NCI-H460 (cell line): ENCODE measurements around the gene LDHAL6A. TPM values are rescaled to one million over a fixed set of nuclear protein-coding genes. Genes with fewer than 3 reads are reported as not detected.

Experiments used
- DNase-seq: peaks from one replicate; pipeline ENCODE4 v3.0.0-alpha.2; 2016; ENCODE audit warnings: low read depth; ENCODE audit errors: extremely low read depth
- total RNA-seq: library from RNA; depleted of rRNA; stranded (reverse); fragments of >200 nt; shearing (Covaris generic); gene quantifications from 2 replicates; pipeline ENCODE4 v1.2.3, GENCODE V29; 2014; rRNA removed

Gene LDHAL6A
- total RNA-seq, 1 experiment from 2014 or later, result not detected

DNA sequence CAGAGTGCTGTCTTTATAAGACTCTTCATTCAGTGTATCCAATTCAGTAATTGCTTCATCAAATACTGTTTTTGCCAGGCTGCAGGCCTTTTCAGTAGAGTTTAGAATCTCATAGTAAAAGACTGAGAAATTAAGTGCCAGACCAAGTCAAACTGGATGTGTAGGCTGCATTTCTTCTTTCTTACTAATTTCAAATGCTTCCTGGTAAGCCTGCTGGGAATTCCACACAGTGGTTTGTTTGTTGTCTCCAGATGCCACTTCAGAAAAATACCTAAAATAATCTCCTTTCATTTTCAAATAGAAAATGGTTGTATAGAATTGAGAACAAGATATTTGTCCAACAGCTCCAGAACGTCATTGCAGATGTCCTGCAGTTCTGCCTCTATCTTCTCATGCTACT, 34.7 kb downstream of the LDHAL6A start:
- no peak for DNase-seq

DNA sequence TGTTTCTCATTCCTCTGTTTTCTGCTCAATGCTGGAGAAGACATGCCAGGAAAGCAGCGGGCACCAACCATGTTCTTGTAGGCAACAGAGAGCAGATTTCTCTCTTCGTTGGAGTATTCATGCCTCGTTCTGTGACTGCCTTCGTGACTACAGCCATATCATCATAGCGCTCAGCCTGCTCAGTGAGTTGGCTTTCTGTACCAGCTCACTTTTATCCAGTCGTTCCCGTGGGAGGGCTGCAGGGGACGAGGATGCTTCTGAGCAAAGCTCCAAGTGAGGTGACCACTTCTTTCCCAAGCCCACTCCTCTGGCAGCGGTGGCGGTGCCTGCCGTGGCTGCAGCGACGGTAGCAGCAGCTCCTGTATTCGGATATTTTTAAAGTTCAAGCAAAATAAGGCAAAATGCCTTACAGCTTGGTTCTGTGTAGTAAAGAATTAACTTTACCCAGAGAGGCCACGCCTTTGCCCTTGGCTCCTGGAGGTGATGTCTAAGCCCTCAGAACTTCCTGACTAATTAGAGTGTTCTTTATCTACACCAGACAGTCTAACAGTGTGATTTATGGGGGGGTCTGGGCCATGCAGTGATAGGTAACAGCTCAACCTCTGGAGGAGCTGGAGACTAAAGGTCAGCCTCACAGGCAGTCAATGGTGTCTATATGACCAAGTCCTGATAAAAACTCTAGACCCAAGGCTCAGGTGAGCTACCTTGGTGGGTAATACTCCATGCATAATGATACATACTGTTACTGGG, 35.3 kb downstream of the LDHAL6A start:
- no peak for DNase-seq

DNA sequence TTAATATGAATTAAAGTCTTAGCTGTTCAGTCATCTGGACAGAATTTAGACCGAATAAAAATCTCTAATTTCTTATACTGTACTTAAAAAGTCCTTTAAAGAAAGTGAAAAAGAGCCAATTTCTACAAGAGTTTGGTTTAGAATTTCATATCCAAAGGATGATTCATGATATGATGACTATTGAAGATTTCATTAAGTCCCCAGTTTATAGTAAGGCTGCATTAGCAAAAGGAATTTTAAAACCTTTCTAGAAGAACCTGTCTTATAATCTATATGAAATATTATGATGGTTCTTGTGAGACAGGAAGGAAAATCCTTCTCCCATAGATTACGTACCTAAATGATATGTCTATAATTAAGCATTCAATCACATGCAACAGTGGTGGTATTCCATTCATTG, 36.3 kb downstream of the LDHAL6A start:
- DNase-seq, result no peak

DNA sequence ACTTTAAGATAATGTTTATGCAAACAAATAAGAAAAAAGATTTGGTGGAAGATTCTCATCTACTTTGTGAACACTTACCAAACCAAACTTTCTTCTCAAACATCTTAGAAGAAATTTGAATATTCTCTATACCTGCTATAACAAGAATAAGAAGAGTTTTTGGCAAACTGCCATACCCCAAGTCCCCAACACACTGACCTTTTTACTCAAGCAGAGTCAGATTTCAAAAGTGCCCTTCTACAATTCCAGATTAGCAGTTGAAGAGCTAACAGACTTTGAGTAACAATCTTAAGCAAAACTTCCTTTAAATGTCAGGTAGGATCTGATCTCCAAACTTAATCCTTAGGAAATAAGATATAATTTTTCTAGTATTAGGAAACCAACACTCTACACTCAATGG, 37.2 kb downstream of the LDHAL6A start:
- DNase-seq, result no peak

DNA sequence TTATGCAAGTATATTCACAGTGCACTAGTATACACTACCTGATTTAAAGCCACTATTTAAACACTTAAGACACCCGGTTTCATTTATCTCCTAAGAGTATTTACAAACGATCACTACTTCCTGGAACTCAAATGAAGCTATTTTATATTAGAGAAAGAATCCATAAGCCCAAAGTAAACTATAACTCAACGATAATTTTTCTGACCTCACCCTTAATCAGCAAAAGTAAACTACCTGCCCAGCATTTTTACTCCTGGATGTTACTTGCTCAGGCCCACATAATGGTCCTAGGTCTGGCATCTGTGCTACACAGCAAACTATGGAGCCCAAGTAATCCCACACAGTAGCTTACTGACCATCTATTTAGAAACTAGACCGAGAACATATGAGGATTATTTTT, 37.7 kb downstream of the LDHAL6A start:
- no peak for DNase-seq

DNA sequence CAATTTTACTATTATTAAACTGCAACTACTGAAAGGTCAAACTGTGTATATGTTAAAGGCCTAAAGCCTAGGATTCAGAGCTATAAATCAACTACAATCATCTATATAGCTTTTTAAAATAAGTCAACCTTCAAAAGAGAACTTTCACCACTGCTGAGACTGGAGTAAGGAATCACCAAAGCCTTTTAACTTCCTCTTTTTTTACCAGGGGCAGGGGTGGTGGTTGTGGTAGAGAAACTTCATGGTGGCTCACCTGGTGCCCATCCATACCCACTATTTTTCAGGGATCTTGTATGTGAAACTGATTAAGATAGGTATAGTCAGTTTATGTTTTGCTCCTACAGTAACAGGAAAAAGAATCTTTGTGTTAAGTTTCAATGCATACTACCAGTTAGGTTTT, 39.6 kb downstream of the LDHAL6A start:
- no peak for DNase-seq

DNA sequence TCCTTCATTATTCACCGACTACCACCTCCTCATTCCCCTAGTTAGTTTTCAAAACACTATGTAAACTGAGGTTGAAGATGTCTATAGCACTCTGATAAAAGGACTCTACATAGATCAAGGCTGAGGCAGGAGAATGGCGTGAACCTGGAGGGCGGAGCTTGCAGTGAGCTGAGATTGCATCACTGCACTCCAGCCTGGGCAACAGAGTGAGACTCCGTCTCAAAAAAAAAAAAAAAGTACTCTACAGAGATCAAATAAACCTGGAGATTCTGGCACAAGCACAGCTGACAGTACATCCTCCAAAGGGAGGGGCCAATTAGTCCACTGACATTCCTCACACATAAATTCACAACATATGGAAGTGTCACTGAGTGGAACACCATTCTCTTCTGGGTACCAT, 40.0 kb downstream of the LDHAL6A start:
- no peak for DNase-seq

DNA sequence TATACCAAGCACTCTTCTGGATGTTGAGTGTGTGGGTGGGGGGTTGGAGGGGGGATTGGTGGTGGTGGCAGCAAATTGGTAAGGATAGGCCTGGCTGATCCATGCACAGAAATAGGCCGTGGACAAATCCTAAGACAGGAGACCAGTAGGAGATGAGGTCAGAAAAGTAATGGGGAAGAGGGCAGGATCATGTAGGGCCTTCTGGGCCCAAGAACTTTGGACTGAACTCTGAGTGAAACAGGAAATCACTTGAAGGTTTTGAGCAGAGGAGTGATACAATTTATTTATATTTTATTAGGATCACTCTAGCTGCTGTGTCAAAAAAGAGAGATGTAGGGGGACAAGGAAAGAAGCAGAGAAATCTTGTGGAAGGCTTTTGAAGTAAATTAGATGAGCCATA, 42.4 kb downstream of the LDHAL6A start:
- DNase-seq, result no peak

DNA sequence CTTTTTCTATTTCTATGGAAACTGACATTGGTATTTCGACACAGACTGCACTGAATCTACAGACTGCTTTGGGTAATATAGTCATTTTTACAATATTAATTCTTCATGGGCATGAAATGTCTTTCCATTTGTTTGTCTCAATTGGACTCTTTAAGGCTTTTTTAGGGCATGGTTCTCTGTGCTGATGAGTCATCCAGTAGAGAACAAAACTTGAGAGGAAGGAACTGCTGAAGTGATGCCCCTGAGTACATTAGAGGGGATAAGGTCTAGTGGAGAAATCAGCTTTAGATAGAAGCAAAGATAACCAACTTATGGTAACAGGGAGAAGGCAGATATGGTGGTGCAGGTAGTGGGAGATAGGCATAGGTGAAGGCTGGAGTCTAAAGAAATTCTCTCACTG, 46.0 kb downstream of the LDHAL6A start:
- DNase-seq, result no peak

DNA sequence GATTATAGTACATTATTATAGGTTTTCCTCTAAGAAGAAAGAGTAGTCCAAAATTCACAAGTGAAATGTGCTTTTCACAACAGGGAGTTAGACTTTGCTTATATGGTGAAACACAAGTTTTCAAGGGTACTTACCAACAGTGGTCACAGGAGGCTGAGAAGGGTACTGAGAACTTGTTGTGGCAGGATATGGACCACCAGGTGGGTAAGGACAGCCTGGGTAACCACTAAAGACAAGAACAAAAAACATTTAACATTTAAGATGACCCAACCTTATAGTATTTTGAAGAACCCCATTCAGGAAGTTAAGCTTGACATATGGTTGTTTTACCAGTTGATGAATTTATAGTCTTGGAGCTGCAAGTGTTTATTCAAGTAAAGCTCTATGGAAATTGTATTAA, 46.7 kb downstream of the LDHAL6A start:
- no peak for DNase-seq

DNA sequence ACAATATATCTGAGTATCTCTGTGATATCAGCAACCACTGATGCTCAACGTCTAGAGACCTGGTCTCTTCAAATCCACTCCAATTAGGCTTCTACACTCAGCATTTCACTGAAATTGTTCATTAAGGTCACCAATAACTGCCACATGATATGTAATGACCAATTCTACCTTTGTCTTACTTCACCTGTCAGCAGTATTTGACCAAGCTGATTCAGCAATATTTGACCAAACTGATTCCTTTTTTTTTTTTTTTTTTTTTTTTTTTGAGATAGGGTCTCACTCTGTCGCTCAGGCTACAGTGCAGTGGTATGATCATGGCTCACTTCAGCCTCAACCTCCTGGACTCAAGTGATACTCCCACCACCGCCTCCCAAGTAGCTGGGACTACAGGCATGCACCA, 65.5 kb downstream of the LDHAL6A start:
- no peak for DNase-seq

DNA sequence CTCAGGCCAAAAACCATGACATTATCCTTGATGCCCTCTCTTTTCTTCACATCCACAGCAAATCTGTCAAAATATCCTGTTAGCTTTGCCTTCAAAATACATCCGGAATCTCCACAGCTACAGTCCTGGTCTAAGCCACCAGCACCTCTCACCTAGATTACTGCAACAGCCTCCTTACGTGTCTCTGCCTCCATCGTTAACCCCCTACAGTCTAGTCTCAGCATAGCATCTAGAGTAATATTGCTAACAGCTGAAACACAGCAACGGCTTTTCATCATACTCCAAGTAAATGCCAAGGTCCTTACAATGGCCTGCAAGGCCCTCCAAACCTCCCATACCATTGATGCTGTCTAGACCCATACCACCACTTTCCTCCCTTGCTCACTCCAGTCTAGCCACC, 66.7 kb downstream of the LDHAL6A start:
- no peak for DNase-seq

DNA sequence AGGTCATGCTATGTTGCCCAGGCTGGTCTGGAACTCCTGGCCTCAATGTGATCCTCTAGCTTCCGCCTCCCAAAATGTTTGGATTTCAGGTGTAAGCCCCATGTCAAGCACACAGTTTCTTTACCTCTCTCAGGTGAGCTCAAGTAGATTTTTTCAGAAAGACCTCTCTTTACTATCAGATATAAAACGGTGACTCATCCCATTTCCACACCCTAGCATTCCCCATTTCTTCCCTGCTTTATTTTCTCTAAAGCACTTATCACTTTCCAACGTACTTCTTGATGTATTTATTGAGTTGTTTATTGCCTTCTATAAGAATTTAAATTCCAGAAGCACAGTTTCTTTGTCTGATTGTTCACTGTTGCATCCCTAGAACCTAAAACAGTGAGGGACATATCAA, 67.4 kb downstream of the LDHAL6A start:
- no peak for DNase-seq

DNA sequence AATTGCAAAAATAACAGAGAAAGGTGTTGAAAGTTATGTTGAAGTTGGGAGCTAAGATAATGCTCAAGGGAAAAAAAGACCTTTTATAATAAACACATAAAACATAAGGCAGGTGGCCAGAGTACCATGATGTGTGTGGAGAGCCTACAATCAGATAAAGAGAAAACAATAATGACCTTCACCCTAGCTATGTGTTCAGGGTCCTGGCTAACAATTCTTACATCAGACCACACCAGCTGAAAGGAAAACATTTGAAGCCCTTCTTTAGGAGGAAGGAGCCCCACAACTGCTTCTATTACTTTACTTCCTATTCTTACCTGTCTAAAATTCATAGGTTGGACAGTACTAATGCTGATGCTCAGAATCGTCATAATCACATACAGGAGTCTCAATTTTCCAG, 68.6 kb downstream of the LDHAL6A start:
- DNase-seq, result no peak

DNA sequence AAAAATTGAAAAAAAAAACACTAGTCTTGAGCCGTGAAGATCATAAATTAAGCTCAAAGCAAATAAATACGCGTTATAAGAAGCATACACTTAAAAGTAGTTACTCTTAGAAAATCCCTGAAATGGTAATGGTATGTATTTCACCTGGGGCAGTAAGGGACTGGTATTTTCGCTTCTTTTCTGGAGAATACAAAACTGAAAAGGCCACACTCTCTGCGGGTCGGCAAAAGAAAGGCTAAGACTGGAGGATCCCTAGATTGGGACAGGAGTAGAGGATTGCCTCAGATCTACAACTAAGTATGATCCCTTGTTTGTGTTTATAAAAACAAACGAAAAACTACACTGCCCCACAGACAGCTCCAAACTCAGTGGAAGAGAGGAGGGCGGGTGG, 70.5 kb downstream of the LDHAL6A start:
- DNase-seq, result no peak

DNA sequence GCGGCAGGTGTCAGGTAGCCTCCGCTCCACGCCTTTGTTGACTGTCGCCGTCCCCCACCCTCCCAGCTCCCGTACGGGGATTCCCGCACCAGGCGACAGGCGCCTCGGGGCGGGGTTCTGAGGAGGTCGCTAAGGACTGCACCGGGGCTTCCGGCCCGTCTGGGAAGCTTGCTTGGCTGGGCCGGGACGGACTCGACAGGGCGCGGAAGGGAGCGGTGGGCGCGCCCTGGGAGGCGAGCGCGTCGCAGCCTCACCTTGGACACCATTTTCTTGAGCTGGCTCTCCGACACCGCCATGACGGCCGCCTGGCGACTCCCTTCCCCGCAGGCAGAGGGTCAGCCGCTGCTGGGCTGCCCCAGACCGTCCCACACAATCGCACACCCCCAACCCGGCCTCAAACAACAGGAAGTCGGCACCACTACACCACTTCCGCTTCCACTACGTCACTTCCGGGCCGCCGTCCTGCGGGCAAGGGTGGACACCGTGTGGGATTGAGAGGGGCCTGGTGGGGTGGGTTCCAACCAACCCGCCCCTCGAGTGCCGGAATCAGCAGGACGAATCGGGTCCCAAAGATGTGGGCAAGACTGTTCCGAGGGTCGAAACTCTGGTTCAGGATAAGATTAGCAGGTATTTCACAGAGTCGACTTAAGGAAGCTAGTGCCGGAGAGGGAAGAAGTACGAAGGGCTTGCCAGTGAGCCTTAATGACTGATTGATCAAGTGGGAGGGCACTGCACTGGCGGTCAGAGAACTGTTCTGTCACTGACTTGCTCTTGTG, 71.1 kb downstream of the LDHAL6A start, which contains the start of gene TSG101:
Gene TSG101, minus strand, starts transcription at position 422 of the 776 bp plus-strand sequence. Its CDS starts 126 bp downstream, at position 296.
- peak; percentile 89 for DNase-seq

DNA sequence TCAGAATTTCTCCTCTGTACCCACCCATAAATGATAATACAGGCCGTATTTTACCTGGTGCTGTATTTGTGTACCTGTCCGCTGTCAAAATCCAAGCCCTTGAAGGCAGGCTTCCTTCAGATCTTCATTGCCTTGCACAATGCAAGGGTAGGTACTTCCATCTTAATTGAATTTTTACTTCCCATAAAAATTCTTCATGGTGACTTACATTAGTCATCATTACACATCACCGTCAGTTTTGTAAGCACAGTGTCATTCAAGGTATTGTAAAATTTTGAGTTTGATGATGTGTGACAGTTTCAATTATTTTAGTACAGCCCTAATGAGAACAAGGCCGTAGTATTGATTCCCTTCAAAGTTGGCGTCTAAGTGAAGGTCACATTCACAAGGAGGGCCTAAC, 71.9 kb downstream of the LDHAL6A start:
- no peak for DNase-seq

Other genes with a start within 250 kb of the LDHAL6A start
- not detected in 2 replicates for gene SAA4, start 219.1 kb upstream of the LDHAL6A start, total RNA-seq
- not detected in 2 replicates for gene SAA2, start 207.2 kb upstream of the LDHAL6A start, total RNA-seq
- not detected in 2 replicates for gene SAA1, start 189.6 kb upstream of the LDHAL6A start, total RNA-seq
- 23.8 and 25.9 TPM in 2 replicates for gene HPS5, start 133.7 kb upstream of the LDHAL6A start, total RNA-seq
- gene GTF2H1, start 133.3 kb upstream of the LDHAL6A start, total RNA-seq, result 53.7 and 55.2 TPM in 2 replicates
- gene LDHA, start 61.3 kb upstream of the LDHAL6A start, total RNA-seq, result 1,096 and 1,253 TPM in 2 replicates
- gene LDHC, start 43.5 kb upstream of the LDHAL6A start, total RNA-seq, result 0.62 and 0.75 TPM in 2 replicates
- 93.9 and 104 TPM in 2 replicates for gene TSG101, start 71.1 kb downstream of the LDHAL6A start, total RNA-seq
- 18.5 and 23.7 TPM in 2 replicates for gene UEVLD, start 132.9 kb downstream of the LDHAL6A start, total RNA-seq
- 1.1 and 1.8 TPM in 2 replicates for gene MISFA, start 143.9 kb downstream of the LDHAL6A start, total RNA-seq
- gene SPTY2D1, start 178.5 kb downstream of the LDHAL6A start, total RNA-seq, result 10.0 and 10.4 TPM in 2 replicates
- gene TMEM86A, start 242.9 kb downstream of the LDHAL6A start, total RNA-seq, result not detected in 2 replicates